IMR-90 (cell line): ENCODE results near the gene C19orf53. TPM values are rescaled to one million over a fixed set of nuclear protein-coding genes. Genes with fewer than 3 reads are reported as not detected.
A peak's percentile ranks its signal among the peaks of the same experiment; 100 is the strongest.

Experiments used
- ATAC-seq: fragments of 200-7000 bp; cut with Tn5 transposase; 2 replicates; pipeline ENCODE4 v1.9.1; 2020; ENCODE audit warnings: low read depth, mild to moderate bottlenecking, moderate library complexity
- BruUV-seq: library from RNA; stranded (reverse); fragments of 400-500 nt; replicated peaks from 2 replicates; lab custom pipeline; 2021; lab: Mats Ljungman, UMichigan
- CTCF ChIA-PET: fragments of 300-600 bp; formaldehyde crosslinking; extraction: SDS; loops from one replicate; lab custom pipeline; 2021; ENCODE audit warnings: antibody characterized with exemption; lab: Yijun Ruan, JAX
- POLR2A ChIA-PET: fragments of 300-600 bp; sonication (Branson Sonifier 250); formaldehyde crosslinking; loops from one replicate; lab custom pipeline; 2022; ENCODE audit warnings: antibody characterized with exemption; ENCODE audit not compliant: unreplicated experiment; lab: Charles Lee
- DNase-seq: peaks from one replicate; pipeline ENCODE4 v3.0.0; 2013
- H2AFZ ChIP-seq: replicated peaks from 2 replicates; pipeline ENCODE3; 2013; ENCODE audit warnings: low read length, mild to moderate bottlenecking; ENCODE audit not compliant: poor library complexity
- H2AK5ac ChIP-seq: 2 replicates; pipeline ENCODE4 v1.6.1; 2013; ENCODE audit warnings: low read depth, low read length, inconsistent platforms
- H2AK9ac ChIP-seq: replicated peaks from 2 replicates; pipeline ENCODE3; 2013; ENCODE audit warnings: mild to moderate bottlenecking, low read depth, low read length, moderate library complexity; ENCODE audit not compliant: poor library complexity
- H2BK120ac ChIP-seq: 2 replicates; pipeline ENCODE4 v1.6.1; 2013; ENCODE audit warnings: low read depth, low read length, inconsistent platforms
- H2BK15ac ChIP-seq: 3 replicates; pipeline ENCODE4 v1.6.1; 2013; ENCODE audit warnings: low read depth, low read length, inconsistent platforms
- H2BK20ac ChIP-seq: 2 replicates; pipeline ENCODE4 v1.6.1; 2013; ENCODE audit warnings: low read depth, mild to moderate bottlenecking, inconsistent platforms, low read length, moderate library complexity
- H2BK5ac ChIP-seq: 2 replicates; pipeline ENCODE4 v1.6.1; 2013; ENCODE audit warnings: mild to moderate bottlenecking, low read depth, low read length, inconsistent platforms; ENCODE audit not compliant: poor library complexity, severe bottlenecking
- H3K14ac ChIP-seq: replicated peaks from 2 replicates; pipeline ENCODE4 v1.6.1; 2013; ENCODE audit warnings: low read depth, low read length, inconsistent platforms
- H3K18ac ChIP-seq: 2 replicates; pipeline ENCODE4 v1.6.1; 2013; ENCODE audit warnings: low read depth, low read length, control low read depth
- H3K23ac ChIP-seq: 2 replicates; pipeline ENCODE4 v1.6.1; 2013; ENCODE audit warnings: low read depth, low read length, inconsistent platforms
- H3K27ac ChIP-seq: 2 replicates; pipeline ENCODE4 v1.5.1; 2013; ENCODE audit warnings: mild to moderate bottlenecking, control low read depth, low read length; ENCODE audit not compliant: insufficient read depth
- H3K27me3 ChIP-seq: 2 replicates; pipeline ENCODE4 v1.6.1; 2013; ENCODE audit warnings: low read length; ENCODE audit not compliant: control insufficient read depth, insufficient read depth
- H3K36me3 ChIP-seq: 2 replicates; pipeline ENCODE4 v1.6.1; 2013; ENCODE audit warnings: low read length, mixed read lengths; ENCODE audit not compliant: control insufficient read depth, insufficient read depth
- H3K4ac ChIP-seq: 2 replicates; pipeline ENCODE4 v1.6.1; 2013; ENCODE audit warnings: low read depth, low read length, inconsistent platforms
- H3K4me1 ChIP-seq: 2 replicates; pipeline ENCODE4 v1.6.1; 2013; ENCODE audit warnings: low read length, mixed read lengths; ENCODE audit not compliant: control insufficient read depth, insufficient read depth
- H3K4me2 ChIP-seq: 2 replicates; pipeline ENCODE4 v1.6.1; 2013; ENCODE audit warnings: low read depth, mild to moderate bottlenecking, control low read depth, low read length, moderate library complexity
- H3K4me3 ChIP-seq: 2 replicates; pipeline ENCODE4 v1.5.1; 2013; ENCODE audit warnings: low read depth, mild to moderate bottlenecking, control low read depth, low read length, moderate library complexity; ENCODE audit not compliant: insufficient read depth
- H3K56ac ChIP-seq: 2 replicates; pipeline ENCODE4 v1.6.1; 2013; ENCODE audit warnings: low read length, inconsistent platforms; ENCODE audit not compliant: insufficient read depth; ENCODE audit errors: extremely low read depth
- H3K79me1 ChIP-seq, 2 experiments: 2 replicates each; pipeline ENCODE4 v1.6.1; 2013; ENCODE audit warnings: low read length in 2 of 2, inconsistent platforms in 1 of 2, low read depth in 1 of 2
- H3K9ac ChIP-seq: 2 replicates; pipeline ENCODE4 v1.6.1; 2013; ENCODE audit warnings: low read depth, low read length, control low read depth
- H3K9me1 ChIP-seq: 2 replicates; pipeline ENCODE4 v1.6.1; 2013; ENCODE audit warnings: low read length, inconsistent platforms; ENCODE audit not compliant: insufficient read depth
- H3K9me3 ChIP-seq: 2 replicates; pipeline ENCODE4 v1.6.1; 2013; ENCODE audit warnings: low read length; ENCODE audit not compliant: control insufficient read depth, insufficient read depth
- H4K20me1 ChIP-seq: 2 replicates; pipeline ENCODE4 v1.6.1; 2013; ENCODE audit warnings: low read length, inconsistent platforms; ENCODE audit not compliant: insufficient read depth
- H4K5ac ChIP-seq: 2 replicates; pipeline ENCODE4 v1.6.1; 2013; ENCODE audit warnings: mild to moderate bottlenecking, low read depth, low read length, control low read depth
- H4K8ac ChIP-seq, 2 experiments: 2 replicates each; pipeline ENCODE4 v1.6.1; 2013; ENCODE audit warnings: low read depth in 2 of 2, low read length in 2 of 2, control low read depth in 1 of 2, inconsistent platforms in 1 of 2
- H4K91ac ChIP-seq: 2 replicates; pipeline ENCODE4 v1.6.1; 2013; ENCODE audit warnings: low read depth, low read length, inconsistent platforms; ENCODE audit not compliant: insufficient read depth
- BHLHE40 ChIP-seq: fragments of 150-350 bp; IDR thresholded peaks from 2 replicates; pipeline ENCODE4 v1.6.1; 2016; ENCODE audit warnings: mild to moderate bottlenecking, low read depth, low read length
- CEBPB ChIP-seq: IDR thresholded peaks from 2 replicates; pipeline ENCODE4 v1.6.1; 2012; ENCODE audit warnings: low read depth, low read length, improper control_type of control experiment
- CHD1 ChIP-seq: IDR thresholded peaks from 2 replicates; pipeline ENCODE4 v1.6.1; 2012; ENCODE audit warnings: low read depth, low read length, improper control_type of control experiment
- MAZ ChIP-seq: IDR thresholded peaks from 2 replicates; pipeline ENCODE4 v1.6.1; 2012; ENCODE audit warnings: low read depth, mild to moderate bottlenecking, low read length, improper control_type of control experiment, moderate library complexity, borderline replicate concordance
- RCOR1 ChIP-seq: IDR thresholded peaks from 2 replicates; pipeline ENCODE4 v1.6.1; 2012; ENCODE audit warnings: mild to moderate bottlenecking, low read length, improper control_type of control experiment; ENCODE audit not compliant: insufficient replicate concordance
- whole genome bisulfite sequencing, 2 experiments: methylation state at CpG; one replicate each; pipeline versions ENCODE4 v1.1.5 to v1.1.7; 2013; ENCODE audit warnings: missing lambda C conversion rate in 2 of 2; ENCODE audit not compliant: insufficient read length in 1 of 2; ENCODE audit errors: extremely low coverage in 2 of 2; 5-methylcytosine and 5-hydroxymethylcytosine counted together
- dilution Hi-C: fragments of 300-500 bp; cut with HindIII; formaldehyde crosslinking; loops from one replicate; pipeline ENCODE4 v1.14.3; 2018; ENCODE audit warnings: low sequenced_read_pairs; ENCODE audit not compliant: unreplicated experiment
- in situ Hi-C: fragments of 300-500 bp; cut with MboI; formaldehyde crosslinking; loops from 3 replicates; pipeline ENCODE4 v1.14.3; 2019; ENCODE audit warnings: low sequenced_read_pairs, inconsistent platforms, mixed read lengths
- intact Hi-C: fragments of 100-400 bp; cut with micrococcal nuclease; formaldehyde crosslinking; loops from 2 replicates; pipeline ENCODE4 v1.10.0; 2022
- polyA plus RNA-seq, 3 experiments: library from polyadenylated mRNA; depleted of rRNA; stranded (reverse); fragments of >200 nt; gene quantifications; 2 replicates each; pipeline ENCODE4 v1.2.3, GENCODE V29; 2012; ENCODE audit warnings: low replicate concordance in 1 of 3
- total RNA-seq: library from RNA; depleted of rRNA; stranded (reverse); fragments of >200 nt; gene quantifications from 2 replicates; pipeline ENCODE4 v1.2.3, GENCODE V29; 2012

Gene C19orf53
- total and polyA plus RNA-seq, 2 of the 4 experiments (the other 2 are of a cell fraction) = 61.3 to 290 TPM

DNA sequence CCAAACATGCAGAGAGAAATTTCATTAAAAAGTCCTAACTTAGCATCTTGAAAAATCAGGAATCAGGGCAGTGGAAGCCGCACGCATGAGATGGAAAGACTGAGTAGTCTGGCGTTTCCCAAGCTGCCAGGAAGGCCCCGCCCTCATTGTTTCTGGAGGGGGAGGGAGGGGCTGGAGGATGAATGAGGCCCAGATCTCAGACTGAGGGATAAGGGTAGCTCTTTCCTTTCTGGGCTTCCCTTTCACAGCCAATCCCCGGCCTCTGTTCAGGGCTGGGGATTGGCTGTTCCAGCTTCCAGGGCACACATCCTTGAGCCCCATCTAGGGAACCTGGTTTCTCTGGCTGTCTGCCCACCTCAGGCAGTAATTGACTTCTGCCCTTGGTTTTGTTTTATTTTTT, 7.3 kb downstream of the C19orf53 start:
- no TSS peak for BruUV-seq
- H3K36me3 ChIP-seq = peaks cover 26% of the 10 kb centered on the region
- H3K4me3 ChIP-seq = no peak overlapping the region
- H3K4me2 ChIP-seq = 0 out of 2 replicates have a peak overlapping the region, but pooled peaks have one; percentile 5
- dilution Hi-C loops (no loop called here), intact Hi-C loops (no loop called here), in situ Hi-C loops (loop anchor here (5.0 kb wide), 1 partner anchor 81 kb away; no protein-coding TSS in a partner anchor)
- no peak overlapping the region for H3K18ac ChIP-seq
- 0 out of 2 replicates have a peak, but pooled peaks cover 8% of the 10 kb centered on the region for H3K9me1 ChIP-seq
- peak overlapping the region; percentile 23; the same call in 1 of the 2 replicates for H3K27ac ChIP-seq
- peaks cover 11 to 41% of the 10 kb centered on the region in 2 experiments for H3K79me1 ChIP-seq
- POLR2A ChIA-PET = no interaction called here
- TF ChIP-seq CEBPB = peak; percentile 58; the same call in 1 of the 2 replicates
- no peak for TF ChIP-seq CHD1
- TF ChIP-seq MAZ = peak; percentile 98
- no peak; the same call in 1 of the 2 replicates for TF ChIP-seq BHLHE40
- TF ChIP-seq RCOR1 = no peak
- H2BK5ac ChIP-seq = peak overlapping the region; percentile 29
- no peak overlapping the region; the same call in 2 of the 3 replicates for H2BK15ac ChIP-seq
- peak overlapping the region; percentile 91 for H2AK9ac ChIP-seq
- peak overlapping the region; percentile 57; the same call in 1 of the 2 replicates for H2AK5ac ChIP-seq
- peaks cover 4% of the 10 kb centered on the region for H3K4me1 ChIP-seq
- no peak overlapping the region for H3K9ac ChIP-seq
- H2BK120ac ChIP-seq = 0 out of 2 replicates have a peak overlapping the region, but pooled peaks have one; percentile 52
- no peaks in the 10 kb centered on the region for H3K9me3 ChIP-seq
- no peak overlapping the region for H3K23ac ChIP-seq
- DNase-seq = peak; percentile 81
- peaks cover 2% of the 10 kb centered on the region; the same call in 1 of the 2 replicates for H4K20me1 ChIP-seq
- peak overlapping the region in 1 of 2 experiments; percentile 81; a peak in 1 of 4 replicates for H4K8ac ChIP-seq
- H2BK20ac ChIP-seq = no peak overlapping the region
- H3K56ac ChIP-seq = no peak overlapping the region
- no peaks in the 10 kb centered on the region for H3K27me3 ChIP-seq
- H3K4ac ChIP-seq = peak overlapping the region; percentile 50; the same call in 1 of the 2 replicates
- peak; percentile 86 for ATAC-seq
- H4K5ac ChIP-seq = no peak overlapping the region
- H3K14ac ChIP-seq = peak overlapping the region; percentile 81; the same call in 1 of the 2 replicates
- no CpG with 5 or more reads among the region's 5 CpGs for WGBS, 2 experiments
- peak overlapping the region; percentile 84 for H2AFZ ChIP-seq
- H4K91ac ChIP-seq = peak overlapping the region; percentile 5; the same call in 1 of the 2 replicates
- CTCF ChIA-PET = no interaction called here
